GM21360 (cell line): Measurements from ENCODE around the gene JAG2.

Source experiments
- ATAC-seq: cut with Tn5 transposase; IDR thresholded peaks from one replicate; pipeline ENCODE4 v1.9.1; 2021; ENCODE audit warnings: mild to moderate bottlenecking, moderate library complexity; ENCODE audit not compliant: unreplicated experiment

The JAG2 gene

GRCh38 chr14:105168496-105168978 is at the start of gene JAG2:
TSS of gene JAG2 (minus strand) at chr14:105168776. CDS start at chr14:105168420, 356 bp downstream.
- no peak for ATAC-seq

GRCh38 chr14:105217774-105218173 is 49.2 kb upstream of the JAG2 start:
- no peak for ATAC-seq

GRCh38 chr14:105216490-105217247 is 48.1 kb upstream of the JAG2 start:
- ATAC-seq = no peak

- ATAC-seq = no peak
Observed at GRCh38 chr14:105215602-105216001, 47.0 kb upstream of the JAG2 start.

- no peak for ATAC-seq
Observed at GRCh38 chr14:105214324-105214915, 45.8 kb upstream of the JAG2 start.

- no peak for ATAC-seq
Observed at GRCh38 chr14:105213361-105213760, 44.8 kb upstream of the JAG2 start.

- no peak for ATAC-seq
Observed at GRCh38 chr14:105212541-105213300, 44.1 kb upstream of the JAG2 start.

- ATAC-seq = no peak
Observed at GRCh38 chr14:105211758-105212089, 43.1 kb upstream of the JAG2 start.

DNA sequence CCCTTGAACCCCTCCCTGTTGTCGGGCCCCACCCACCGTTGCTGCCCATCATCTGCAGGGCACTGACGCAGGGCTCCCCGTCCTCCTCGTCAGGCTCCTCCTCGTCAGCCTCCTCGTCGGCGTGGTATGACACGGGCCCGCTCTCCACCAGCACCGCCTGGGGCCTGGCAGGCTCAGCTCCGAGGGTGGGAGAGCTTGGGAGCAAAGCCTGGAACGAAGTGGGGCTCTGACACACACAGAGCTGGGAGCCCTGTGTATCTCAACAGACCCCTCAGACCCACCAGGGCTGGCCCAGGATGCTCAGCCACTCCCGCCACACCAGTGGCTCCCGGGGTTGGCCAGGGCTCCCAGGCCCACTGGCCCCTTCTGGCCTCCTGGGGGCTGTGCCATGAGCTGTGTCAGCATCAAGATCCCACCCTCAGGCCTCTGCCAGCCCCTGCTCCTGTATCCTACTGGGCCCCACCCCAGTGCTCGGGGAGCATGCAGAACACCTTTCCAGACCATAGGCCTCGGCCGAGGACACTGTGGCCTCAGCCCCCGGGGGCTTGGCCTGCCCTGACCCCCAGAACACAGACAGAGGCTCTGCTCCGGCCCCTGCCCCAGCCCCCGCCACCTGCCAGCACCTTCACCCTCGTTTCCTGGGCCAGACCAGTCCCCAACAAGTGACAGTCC is 42.6 kb upstream of the JAG2 start:
- no peak for ATAC-seq

DNA sequence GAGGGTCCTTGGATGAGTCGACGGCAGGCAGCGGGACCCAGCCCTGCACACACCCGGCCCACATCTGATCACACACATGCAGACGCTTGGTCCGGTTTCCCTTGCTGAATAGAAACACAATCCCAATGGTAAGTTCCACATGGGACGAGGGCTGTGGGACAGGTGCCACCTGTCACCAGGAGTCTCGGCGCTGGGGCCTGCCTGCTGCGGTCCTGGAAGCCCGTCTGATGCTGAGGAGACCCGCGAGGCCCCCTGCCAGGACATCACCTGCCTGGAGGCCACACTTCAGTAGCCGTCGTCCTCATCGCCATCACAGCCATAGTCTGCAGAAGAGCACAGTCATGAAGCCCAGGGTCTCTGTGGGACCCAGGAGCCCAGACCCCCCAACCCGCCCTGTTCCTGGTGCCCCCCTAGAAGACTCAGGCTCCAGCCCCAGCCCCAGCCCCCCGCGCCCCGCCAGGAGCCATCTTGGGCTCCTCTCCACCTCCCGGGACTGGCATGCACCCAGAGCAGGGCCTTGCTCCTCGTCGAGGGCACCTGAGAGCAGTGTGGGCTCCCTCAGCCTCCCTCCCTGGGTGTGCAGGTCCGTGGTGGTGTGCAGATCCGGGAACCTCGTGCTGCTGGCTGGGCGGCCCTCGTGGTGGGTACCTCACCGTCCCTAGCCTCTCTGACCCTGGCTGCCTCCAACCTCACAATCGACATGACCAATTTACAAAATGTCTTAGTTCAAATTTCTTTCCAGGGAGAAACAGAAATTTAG is 41.9 kb upstream of the JAG2 start:
- no peak for ATAC-seq

DNA sequence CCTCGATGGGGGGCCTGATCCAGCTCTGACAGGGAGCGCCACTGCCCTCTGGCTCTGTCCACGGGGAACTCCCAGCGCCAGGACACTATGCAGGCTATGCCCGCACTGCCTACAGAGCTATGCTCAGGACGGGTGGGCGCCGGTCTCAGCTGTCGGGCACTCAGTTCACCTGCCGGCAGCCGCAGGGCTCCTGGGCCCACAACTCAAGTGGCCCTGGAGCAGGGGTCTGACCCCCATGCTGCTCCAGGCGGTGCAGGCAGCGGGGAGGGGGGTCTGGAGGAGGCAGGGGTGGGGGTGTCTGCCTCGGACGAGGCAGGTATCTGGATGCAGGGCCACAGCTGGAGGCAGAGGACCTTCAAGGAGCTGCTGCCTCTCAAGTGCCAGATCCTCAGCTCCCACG is 41.1 kb upstream of the JAG2 start:
- no peak for ATAC-seq

DNA sequence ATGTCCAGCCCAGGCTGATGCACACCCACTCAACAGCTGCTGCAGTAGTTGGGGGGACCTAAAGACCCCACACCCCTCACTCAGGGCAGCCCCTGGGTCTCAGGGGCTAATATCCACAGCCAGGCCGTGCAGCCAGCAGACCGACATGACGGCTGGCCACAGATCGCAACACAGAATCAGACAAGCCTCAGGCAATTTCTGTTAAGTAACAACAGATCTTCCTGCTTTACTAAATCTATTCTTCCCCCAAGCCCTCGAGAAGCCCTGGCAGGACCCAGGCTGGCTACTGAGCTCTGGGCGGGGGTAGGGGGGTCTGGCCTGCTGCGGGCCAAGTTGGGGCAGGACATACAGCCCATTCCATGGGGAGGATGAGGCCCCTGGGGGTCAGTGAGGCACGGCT is 40.5 kb upstream of the JAG2 start:
- ATAC-seq = no peak

- ATAC-seq = no peak
Observed at GRCh38 chr14:105208738-105209075, 40.1 kb upstream of the JAG2 start.

DNA sequence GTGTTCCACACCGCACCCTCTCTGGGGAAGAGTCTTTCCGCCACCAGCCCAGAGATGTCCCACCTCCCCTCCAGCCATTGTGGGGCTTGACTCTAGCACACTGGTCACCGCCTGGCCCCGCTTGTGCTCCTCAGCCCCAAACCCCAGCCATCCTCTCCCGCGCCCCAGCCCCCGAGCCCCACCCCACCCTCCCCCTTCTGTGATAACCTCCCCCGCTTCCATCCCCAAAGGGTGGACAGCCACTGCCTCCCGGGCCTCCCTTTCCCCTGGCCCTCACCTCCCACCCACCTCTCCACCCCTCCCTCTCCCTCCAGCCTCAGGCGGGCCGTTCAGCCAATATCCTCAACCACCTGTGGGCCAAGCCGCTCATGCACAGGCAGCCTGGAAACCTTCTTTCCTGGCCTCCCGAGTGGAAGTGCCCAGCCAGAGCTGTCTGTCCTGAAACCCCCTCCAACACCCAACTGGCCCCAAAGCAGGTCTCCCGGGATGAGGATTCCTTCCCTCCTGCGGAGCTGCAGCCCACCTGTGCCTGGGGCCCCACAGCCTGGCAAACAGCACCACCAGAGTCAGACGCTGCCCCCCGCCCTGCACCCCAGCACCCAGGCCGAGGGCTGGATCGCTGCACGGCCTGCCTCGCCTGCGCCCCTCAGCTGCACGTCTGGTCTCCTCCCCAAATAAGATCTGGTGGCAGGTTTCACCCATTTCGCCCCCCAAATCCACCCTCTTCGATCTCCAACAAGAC is 39.6 kb upstream of the JAG2 start:
- no peak for ATAC-seq

GRCh38 chr14:105207460-105207901 is 38.9 kb upstream of the JAG2 start:
- ATAC-seq = no peak

- no peak for ATAC-seq
Observed at GRCh38 chr14:105206873-105207272, 38.3 kb upstream of the JAG2 start.

- ATAC-seq = no peak
Observed at GRCh38 chr14:105205673-105206208, 37.2 kb upstream of the JAG2 start.

DNA sequence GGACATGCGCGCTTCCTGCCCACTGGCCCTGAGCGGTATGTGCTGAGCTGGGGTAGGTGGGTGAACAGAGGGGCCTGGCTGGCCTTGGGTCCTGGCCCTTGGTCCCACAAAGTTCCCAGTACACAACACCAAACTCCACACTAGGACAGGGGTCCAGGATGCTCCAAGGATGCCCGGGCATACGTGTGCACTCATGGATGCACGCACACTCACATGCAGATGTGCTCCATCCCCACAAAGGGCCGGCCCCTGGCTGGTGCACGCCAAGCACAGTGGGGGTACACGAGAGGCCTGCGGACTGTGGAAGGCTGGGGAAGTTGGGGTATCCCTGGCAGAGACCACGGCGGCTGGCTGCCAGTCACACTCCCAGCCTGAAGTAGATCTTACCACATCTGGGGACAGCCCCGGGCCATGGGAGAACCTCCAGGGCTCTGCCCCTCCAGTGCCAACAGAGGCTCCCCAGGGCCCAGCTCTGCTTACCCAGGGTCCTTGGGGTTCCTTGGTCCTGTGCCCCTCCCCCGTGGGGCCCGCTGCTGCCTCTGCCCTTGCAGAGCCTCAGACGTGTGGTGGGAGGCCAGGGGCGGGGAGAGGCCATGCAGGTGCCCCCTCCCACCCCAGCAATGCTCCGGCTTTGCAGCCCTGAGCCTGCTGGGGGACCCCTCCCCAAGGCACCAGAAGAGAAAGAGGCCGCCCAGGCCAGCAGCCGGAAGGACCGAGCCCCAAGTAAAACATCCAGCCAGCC is 36.5 kb upstream of the JAG2 start:
- ATAC-seq = no peak
